Iris pigment epithelial cell (primary cell): ENCODE results near the gene FBXO33.

Experiments used
- DNase-seq: peaks from one replicate; pipeline ENCODE4 v3.0.0-alpha.2; 2011; ENCODE audit warnings: low read depth

FBXO33 gene

GRCh38 chr14:39432179-39432618, at the start of gene FBXO33:
Gene FBXO33 (minus strand): TSS chr14:39432433. CDS start chr14:39432162, 271 bp downstream.
- peak; percentile 97 for DNase-seq

- DNase-seq: no peak
Measured at GRCh38 chr14:39474416-39474911, 42.2 kb upstream of the FBXO33 start.

- DNase-seq: no peak
Measured at GRCh38 chr14:39472078-39472477, 39.8 kb upstream of the FBXO33 start.

GRCh38 chr14:39469094-39469710, 37.0 kb upstream of the FBXO33 start:
- DNase-seq: no peak

GRCh38 chr14:39467889-39468524, 35.8 kb upstream of the FBXO33 start:
- DNase-seq: peak; percentile 52

- no peak for DNase-seq
Measured at GRCh38 chr14:39459795-39460478, 27.7 kb upstream of the FBXO33 start.

- DNase-seq: no peak
Measured at GRCh38 chr14:39456702-39457250, 24.5 kb upstream of the FBXO33 start.

- no peak for DNase-seq
Measured at GRCh38 chr14:39454906-39455539, 22.8 kb upstream of the FBXO33 start.

GRCh38 chr14:39452680-39453079, 20.4 kb upstream of the FBXO33 start:
- no peak for DNase-seq

- DNase-seq: no peak
Measured at GRCh38 chr14:39451811-39452210, 19.6 kb upstream of the FBXO33 start.

- DNase-seq: no peak
Measured at GRCh38 chr14:39447175-39447661, 15.0 kb upstream of the FBXO33 start.

GRCh38 chr14:39446131-39446744, 14.0 kb upstream of the FBXO33 start:
- no peak for DNase-seq

GRCh38 chr14:39442293-39442692, 10.1 kb upstream of the FBXO33 start:
- DNase-seq: no peak

- no peak for DNase-seq
Measured at GRCh38 chr14:39441805-39442204, 9.6 kb upstream of the FBXO33 start.

GRCh38 chr14:39440975-39441374, 8.7 kb upstream of the FBXO33 start:
- DNase-seq: no peak

- DNase-seq: no peak
Measured at GRCh38 chr14:39435241-39435640, 3.0 kb upstream of the FBXO33 start.

GRCh38 chr14:39434401-39434800, 2.2 kb upstream of the FBXO33 start:
- peak; percentile 10 for DNase-seq

- no peak for DNase-seq
Measured at GRCh38 chr14:39433452-39433813, 1.2 kb upstream of the FBXO33 start.

GRCh38 chr14:39432619-39433451, 602 bp upstream of the FBXO33 start:
- DNase-seq: peak; percentile 70

- DNase-seq: peak; percentile 43
Measured at GRCh38 chr14:39431416-39432178, 636 bp downstream of the FBXO33 start.
